ENCODE results near the gene BLVRB.

BLVRB gene

DNA sequence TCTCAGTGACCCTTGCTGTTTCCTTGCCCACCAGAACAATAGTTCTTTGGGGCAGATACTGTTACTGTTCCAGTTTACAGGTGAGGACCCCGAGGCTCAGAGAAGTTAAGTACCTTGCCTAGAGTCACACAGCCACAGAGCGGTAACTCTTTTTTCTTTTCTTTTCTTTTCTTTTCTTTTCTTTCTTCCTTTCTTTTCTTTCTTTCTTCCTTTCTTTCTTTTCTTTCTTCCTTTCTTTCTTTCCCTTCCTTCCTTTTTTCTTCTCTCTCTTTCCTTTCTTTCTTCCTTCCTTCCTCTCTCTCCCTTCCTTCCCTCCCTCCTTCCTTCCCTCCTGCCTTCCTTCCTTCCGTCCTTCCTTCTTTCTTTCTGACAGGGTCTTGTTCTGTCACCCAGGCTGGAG lies 47.5 kb downstream of the BLVRB start:
- TF ChIP-seq, protein P1, sequence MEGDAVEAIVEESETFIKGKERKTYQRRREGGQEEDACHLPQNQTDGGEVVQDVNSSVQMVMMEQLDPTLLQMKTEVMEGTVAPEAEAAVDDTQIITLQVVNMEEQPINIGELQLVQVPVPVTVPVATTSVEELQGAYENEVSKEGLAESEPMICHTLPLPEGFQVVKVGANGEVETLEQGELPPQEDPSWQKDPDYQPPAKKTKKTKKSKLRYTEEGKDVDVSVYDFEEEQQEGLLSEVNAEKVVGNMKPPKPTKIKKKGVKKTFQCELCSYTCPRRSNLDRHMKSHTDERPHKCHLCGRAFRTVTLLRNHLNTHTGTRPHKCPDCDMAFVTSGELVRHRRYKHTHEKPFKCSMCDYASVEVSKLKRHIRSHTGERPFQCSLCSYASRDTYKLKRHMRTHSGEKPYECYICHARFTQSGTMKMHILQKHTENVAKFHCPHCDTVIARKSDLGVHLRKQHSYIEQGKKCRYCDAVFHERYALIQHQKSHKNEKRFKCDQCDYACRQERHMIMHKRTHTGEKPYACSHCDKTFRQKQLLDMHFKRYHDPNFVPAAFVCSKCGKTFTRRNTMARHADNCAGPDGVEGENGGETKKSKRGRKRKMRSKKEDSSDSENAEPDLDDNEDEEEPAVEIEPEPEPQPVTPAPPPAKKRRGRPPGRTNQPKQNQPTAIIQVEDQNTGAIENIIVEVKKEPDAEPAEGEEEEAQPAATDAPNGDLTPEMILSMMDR (IDR thresholded peaks at IDR 0.05; ENCODE audit: low read depth, low read length, missing control alignments) = no peak
- no peak overlapping the region for H3K4me3 ChIP-seq (replicated peaks; ENCODE audit: low read depth, low read length)
- DNase-seq (ENCODE audit: extremely low read depth, low read depth) = no peak

DNA sequence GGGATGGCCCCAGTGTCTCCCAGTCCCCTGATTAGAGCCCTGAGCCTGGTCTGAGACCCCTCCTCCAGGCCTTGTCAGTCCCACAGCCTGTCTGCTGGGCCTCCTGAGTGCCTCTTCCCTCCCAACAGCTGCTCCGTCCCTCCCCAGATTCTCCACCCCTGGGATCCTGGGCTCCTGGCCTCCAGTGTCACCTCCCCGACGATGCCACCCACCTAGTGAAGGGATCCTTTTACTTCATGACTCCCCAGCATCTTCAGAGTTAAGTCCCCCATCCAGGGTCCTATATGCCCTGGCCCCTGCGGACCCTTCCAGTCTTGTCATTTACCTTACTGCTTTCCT lies 47.9 kb downstream of the BLVRB start:
- DNase-seq (ENCODE audit: extremely low read depth, low read depth) = no peak
- TF ChIP-seq, protein P1 (IDR thresholded peaks at IDR 0.05; ENCODE audit: low read depth, low read length, missing control alignments) = no peak
- no peak overlapping the region for H3K4me3 ChIP-seq (replicated peaks; ENCODE audit: low read depth, low read length)

DNA sequence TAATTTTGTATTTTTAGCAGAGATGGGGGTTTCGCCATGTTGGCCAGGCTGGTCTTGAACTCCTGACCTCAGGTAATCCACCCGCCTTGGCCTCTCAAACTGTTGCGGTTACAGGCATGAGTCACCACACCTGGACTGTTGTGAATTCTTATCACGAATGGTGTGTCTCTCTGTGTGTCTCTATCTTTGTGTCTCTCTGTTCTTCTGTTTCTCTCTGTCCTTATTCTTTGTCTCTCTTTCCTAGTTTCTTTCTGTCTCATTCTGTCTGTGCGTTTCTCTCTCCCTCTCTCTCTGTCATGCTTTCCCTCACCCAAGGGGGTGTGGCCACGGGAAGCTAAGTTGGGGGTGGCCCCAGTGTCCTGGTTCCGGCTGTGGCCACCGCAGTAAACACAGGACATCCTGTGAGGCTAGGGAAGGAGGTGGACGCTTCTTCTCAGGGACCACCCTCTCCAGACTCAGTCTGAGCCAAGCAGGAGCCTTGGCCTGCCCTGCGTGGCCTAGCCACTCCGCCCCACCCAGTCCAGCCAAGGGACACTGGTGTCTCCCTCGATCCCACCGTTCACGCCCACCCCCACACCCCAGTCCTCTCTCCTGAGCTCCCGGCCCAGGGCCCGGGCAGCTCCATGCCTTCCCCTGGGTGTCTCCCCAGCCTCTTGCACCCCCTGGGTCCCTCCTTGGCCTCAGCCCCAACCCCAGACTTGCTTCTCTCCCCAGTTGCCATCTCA lies 48.5 kb downstream of the BLVRB start:
- no peak for DNase-seq (ENCODE audit: extremely low read depth, low read depth)

DNA sequence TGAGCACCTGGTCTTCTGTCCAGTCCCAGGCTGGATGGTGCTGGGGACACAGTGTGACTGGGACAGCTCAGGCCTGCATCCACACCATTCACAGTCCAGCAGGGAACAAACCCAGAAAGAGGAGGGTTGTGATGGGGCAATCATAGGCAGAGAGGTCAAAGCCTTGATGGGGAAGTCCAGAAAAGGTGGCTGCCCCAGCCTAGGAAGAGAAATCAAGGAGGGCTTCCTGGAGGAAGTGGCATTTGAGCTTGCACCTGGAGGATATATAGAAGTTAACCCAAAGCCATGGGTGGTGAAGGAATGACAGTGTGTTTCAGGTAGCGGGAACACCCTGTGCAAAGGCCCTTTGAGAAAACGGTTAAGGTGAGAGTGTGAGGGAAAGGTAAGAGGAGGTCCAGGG lies 49.8 kb downstream of the BLVRB start:
- TF ChIP-seq, protein P1 (IDR thresholded peaks at IDR 0.05; ENCODE audit: low read depth, low read length, missing control alignments) = no peak
- H3K4me3 ChIP-seq (replicated peaks; ENCODE audit: low read depth, low read length) = no peak overlapping the region
- DNase-seq (ENCODE audit: extremely low read depth, low read depth) = no peak

More for the DNA sequence above, 48.5 kb downstream of the BLVRB start:
- TF ChIP-seq, protein P1 (IDR thresholded peaks at IDR 0.05; ENCODE audit: low read depth, low read length, missing control alignments) = no peak
- H3K4me3 ChIP-seq (replicated peaks; ENCODE audit: low read depth, low read length) = no peak overlapping the region

DNA sequence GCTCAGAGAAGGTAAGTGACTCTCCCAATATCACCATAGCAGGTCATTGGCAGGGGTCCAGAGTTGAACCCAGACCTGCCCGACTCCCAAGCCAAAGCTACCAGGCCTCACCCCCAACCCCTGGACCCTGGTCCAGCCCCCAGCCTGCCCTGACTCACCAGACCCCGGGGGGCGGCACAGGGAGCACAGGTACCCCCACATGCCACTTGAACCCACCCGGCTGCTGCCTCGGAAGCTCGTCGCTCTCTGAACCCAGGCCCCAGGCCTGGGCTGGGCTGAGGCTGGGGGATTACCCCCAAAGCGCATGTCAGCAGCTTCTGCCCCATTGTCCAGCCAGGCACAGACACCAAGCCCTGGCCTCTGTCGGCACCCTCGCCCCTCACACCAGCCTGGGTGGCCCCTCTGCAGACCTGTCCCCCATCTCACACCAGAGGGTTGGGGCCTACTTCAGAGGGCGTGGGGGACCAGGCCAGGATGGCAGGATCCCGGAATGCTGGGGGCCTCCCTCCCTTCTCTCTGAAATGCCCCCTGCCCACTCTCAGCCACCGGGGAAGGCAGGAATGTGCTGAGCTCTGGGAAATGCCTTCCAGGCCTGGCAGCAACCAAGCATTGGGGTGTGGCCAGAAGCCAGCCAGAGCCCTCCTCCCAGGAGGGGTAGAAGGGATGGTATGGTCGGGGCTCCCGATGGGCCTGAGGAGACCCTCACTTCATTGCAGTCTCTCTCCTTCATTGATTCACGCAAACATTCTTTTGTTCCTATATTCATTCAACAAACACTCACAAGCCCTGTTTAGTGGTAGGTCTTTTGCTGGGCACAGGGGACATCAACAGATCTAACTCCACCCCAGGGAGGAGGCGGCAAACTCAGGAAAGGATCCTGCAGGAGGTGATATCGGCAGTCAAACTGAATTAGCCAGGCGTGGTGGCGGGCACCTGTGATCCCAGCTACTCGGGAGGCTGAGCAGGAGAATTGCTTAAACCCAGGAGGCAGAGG lies 50.7 kb downstream of the BLVRB start:
- H3K4me3 ChIP-seq (replicated peaks; ENCODE audit: low read depth, low read length) = no peak overlapping the region
- TF ChIP-seq, protein P1 (IDR thresholded peaks at IDR 0.05; ENCODE audit: low read depth, low read length, missing control alignments) = no peak
- DNase-seq (ENCODE audit: extremely low read depth, low read depth) = no peak

DNA sequence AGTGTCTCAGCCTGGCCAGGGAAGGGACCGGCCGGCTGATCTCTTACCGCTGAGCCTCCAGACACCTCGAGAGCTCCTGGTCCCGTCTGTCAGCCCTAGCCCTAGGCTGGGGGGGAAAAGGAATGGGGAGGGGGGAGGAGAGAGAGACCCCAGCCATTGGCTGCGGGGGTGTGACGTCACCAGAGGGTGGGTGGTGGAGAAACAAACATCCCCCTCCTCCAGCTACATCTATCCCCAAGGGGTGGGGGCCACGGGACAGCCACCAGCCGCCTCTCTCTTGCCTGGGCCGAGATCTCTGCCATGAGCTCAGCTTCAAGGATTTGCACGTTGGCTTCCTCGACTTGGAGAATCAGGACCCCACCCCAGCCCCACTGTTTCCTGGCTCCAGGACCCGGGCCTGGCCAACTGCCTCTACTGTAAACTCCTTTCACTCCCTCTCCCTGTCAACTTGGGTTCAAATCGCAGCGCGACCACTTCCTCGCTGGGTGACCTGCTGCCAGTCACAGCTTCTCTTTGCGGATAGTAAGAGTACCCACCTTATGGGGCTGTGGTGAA lies 52.2 kb downstream of the BLVRB start, which contains the start of gene PRX:
TSS of gene PRX (minus strand) at position 88 of the 555 bp plus-strand sequence. CDS start 5,446 bp downstream, outside the sequence.
- H3K4me3 ChIP-seq (replicated peaks; ENCODE audit: low read depth, low read length) = no peak within 1 kb of the TSS
- DNase-seq (ENCODE audit: extremely low read depth, low read depth) = no peak
- TF ChIP-seq, protein P1 (IDR thresholded peaks at IDR 0.05; ENCODE audit: low read depth, low read length, missing control alignments) = no peak

Data from HFF-Myc (cell line).